Hematopoietic multipotent progenitor cell treated with erythropoietin and hydrocortisone succinate and interleukin-3 and kit ligand, for 17 days (in vitro differentiated cells): Measurements from ENCODE around the gene PSMC3.

Source experiments
- DNase-seq: peaks from one replicate; pipeline ENCODE4 v3.0.0-alpha.2; 2015; ENCODE audit warnings: low spot score

The PSMC3 gene

DNA sequence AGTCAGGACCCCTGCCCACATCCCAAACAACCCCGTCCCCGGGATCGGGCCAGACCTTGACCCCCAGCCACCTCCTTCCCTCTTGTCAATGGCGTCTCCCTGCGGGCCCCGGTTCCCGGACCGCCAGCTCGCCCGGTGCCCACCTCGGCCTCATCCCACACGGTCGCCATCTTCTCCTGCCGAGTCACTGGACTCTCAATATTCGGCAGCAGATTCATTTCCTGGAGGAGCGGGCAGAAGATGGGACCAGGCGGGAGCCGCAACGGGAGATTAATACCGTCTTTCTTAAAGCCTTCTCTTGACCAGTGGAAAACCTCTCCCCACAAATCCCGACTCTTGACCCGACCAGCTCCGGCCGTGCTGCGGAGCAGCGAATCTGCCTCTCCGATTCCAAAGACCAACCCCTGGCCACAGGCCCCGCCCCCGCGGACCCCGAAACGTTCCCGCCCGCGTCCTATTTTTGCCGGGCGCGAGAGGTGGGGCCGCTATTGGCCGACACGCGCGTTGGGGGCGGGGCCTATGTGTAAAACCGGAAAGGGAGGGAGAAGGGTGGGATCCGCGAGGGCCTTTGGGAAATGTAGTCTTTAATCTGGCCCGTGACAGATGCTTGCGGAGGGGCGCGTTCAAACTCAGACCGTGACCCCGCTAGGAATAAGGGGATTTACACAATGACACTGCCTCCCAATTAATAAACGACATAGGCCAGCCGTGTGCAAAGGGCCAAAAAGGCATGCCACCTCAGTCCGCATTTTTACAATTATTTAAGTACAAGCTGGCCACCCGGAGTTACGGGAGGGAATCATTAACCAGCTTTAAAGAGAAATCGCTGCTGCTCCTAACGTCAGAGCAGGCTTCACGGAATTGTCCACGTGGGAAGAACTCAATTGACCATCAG, at the start of gene PSMC3:
Gene PSMC3 (minus strand): TSS at position 378 of the 895 bp plus-strand sequence. CDS start 160 bp downstream, at position 218.
- DNase-seq = peak; percentile 96

DNA sequence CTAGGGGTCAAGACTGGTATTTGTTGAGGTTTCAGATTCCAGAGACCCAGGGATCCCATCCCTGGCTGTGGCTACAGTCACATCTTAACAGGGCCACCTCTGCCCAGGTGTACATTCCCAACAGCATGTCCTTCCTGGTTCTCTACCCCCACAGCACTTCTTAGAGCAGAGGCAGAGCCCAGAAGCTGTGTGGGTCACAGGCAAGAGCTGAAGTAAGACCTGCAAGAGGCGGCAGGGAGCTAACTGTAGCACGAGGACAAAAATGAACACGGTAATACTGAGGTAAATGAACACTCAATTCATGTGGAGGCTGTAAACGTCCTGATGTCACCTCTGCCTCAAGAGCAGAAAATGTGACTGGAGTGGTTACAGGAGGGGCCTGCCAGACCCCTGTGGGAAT, 44.4 kb upstream of the PSMC3 start:
- DNase-seq = no peak

DNA sequence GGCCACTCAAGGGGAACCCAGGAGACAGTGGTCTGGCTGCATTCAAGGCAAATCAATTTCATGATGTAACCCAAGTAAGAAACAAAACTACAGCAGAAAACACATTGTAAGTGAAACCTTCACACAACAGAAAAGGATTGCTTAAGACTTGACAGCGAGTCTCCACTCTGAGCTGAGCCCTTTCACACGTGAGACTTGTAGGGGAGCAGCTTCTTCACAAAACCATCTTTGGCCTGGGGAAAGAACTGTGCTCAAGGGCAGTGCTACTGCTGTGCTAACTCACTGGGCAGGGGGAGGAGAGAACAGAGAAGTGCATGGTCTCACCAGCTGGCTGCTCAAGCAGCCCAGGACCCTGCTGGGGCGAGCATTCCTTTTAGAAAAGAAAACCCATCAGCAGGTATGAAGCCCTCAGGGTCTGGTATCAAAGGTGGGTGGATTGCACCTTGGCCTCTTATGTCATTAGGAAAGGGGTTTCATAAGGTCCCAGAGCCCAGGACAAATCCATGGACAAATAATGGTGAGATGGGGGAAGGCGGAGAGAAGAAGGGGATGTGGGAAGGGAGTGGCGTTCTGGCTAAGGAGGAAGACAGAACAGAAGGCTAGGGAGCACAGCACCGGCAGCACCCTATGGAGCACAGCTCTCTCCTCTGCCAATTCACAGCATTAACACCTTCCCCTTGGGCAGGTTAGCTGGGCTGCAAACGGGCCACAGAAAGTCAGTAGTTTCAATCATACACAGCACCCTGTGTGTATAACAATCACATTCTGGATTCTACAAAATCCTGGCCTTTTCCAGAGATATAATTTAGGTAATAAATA, 43.3 kb upstream of the PSMC3 start:
- no peak for DNase-seq

DNA sequence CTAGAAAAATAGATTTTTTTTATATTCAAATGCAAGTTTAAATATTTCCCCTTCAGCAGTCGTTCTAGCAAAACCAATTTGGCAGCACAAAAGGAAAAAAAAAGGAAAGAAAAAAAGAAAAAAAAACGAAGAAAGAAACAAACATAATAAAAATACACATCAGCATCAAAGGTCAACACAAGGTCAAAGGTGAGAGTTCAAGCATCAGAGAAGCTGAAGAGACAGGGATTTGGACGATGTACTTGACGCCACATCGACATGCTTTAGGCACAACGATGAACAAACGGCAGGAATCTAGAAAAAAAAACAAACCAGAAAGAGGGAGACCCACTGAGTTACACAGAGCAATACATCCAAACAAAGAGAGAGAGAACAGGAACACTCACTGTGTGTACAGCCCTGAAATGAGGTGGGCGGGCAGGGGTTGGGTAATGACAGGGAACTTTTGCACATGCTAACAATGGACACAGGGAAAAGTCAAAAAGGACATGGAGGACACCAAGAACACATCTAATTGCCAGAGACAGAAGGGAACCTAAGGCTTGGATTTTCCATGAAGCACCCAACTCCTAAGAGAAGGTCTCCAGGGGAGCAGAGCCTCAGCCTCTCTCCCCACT, 42.5 kb upstream of the PSMC3 start:
- no peak for DNase-seq

DNA sequence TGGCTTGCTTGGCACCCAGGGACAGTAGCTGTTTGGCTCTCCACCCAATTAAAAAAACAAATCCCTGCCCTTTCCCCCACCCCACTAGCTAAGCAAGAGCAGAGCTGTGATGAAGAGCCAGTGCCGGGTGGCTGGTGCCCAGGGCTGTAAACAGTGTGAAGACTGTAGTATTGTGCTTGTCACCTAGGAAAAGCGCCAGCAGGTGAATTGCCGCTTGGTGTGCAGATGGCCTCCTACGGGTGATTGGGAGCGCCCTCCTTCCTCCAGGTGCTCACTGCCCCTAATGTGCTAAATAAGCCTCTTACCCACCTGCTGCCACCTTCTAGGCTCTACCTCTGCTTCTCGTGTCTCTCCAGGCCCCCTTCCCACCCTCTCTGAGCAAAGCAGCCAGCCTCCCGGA, 41.1 kb upstream of the PSMC3 start:
- DNase-seq = no peak

DNA sequence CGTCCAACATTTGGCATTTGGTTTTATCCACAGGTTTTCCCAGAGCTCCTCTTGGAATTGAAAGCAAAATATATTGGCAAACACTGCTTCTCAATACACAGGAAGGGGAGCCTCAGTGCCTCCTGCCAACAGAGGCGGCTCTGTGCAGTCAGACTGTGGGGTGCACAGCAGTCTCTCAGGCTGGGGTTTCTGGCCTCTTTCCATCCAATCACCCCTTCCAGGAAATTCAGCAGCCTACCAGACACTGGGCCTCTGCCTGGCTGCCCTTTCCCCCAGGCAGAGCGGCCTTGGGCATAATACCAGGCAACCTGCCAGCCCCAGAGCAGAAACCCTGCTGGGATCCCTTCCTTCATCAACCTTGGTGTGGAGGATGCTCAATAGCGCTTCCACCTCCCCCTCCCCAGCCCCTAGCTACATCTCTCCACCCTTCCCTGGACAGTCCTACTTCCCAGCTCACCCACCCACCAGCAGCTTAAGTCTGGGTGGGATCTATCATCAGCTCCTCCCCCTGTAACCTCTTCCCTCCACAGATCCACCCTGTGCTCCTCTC, 40.5 kb upstream of the PSMC3 start:
- DNase-seq = no peak

DNA sequence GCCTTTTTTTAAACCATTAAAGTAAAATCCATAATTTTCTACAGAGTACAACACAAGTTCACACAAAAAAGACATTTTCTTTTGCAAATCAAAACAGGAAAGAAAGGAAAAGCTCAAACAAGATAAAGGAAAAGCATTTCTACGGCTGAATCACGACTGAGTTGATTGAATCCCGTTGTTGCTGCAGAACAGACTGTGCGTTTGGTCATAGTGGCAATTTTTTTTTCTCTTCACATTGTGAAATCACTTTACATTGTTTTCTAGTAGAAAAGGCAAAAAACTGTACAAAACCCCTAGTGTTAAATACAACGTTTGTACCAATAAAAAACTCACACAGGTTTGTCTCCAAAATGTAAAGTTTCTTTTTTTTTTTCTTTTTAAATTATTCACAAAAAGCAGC, 40.0 kb upstream of the PSMC3 start:
- DNase-seq = no peak

DNA sequence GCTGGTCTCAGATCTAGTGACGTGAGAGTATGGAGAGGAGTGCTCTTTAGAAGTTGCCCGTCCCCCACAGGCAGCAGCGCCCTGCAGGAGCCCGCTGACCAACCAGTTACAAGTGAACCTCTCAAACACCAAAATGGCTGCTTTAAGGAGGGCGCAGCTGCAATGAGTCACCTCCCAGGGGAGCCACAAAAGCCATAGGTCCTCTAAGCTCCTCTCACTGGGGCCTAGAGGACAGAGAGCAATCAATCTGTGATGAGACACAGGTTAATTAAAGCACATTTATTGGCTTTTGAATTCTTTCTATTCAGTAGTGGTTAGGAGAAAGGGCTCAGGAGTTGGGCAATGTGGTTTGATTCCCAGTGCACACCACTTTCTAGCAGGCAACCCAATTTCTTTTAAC, 38.2 kb upstream of the PSMC3 start:
- no peak for DNase-seq

DNA sequence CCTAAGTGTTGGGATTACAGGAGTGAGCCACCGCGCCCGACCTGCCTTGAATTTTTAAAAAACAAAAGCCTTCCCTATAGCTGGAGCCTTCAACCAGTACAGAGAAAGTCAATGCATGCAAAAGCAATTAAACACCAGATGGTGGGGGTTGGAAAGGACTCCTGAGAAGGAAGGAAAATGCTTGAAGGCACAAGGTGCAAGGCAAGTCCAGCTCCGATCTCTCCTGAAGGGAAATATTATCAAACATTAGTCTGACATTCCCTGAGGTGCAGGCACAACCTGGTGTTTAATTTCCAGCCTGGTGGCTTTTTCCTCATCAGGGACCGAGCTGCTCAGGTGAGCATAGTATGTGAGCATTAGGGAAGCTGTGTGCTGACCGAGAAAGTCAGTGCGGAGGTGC, 35.6 kb upstream of the PSMC3 start:
- no peak for DNase-seq

DNA sequence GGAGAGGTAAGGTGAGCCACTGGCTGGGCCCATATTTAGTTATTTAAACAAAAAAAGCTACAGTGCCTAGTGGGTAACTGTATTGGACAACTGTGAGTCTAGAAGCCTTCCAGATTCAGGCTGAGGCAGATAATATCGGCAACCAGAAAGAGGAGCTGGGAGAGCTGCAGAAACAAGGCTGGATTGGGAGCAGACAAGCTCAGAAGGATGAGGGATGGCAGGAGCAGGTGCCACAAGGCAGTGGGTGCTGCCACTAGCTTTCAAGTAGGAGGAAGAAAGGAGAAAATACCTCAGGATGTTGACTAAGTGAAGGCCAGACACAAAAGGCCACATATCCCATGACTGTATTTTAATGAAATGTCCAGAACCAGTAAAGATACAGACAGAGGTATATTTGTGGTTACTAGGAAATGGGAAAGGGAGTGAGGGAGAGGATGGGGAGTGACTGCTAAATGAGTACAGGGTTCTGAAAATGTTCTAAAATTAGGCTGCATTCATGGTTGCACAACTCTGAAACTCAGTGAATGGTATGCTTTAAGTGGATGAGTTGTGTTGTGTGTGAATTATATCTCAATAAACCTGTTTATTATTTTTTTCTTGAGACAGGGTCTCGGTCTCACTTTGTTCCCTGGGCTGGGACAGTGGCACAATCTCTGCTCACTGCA, 34.5 kb upstream of the PSMC3 start:
- no peak for DNase-seq

DNA sequence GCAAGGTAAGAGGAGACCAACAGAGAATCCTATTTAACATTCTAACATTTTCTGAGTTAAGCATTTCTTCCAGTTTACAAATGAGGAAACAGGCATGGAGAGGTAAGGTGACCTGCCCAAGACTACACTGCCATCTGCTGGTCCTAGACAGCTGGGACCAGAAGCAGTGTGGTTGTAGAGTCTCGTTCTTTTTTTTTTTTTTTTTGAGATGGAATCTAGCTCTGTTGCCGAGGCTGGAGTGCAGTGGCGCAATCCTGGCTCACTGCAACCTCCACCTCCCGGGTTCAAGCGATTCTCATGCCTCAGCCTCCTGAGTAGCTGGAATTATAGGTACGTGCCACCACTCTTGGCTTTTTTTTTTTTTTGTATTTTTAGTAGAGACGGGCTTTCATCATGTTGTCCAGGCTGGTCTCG, 28.0 kb upstream of the PSMC3 start:
- peak; percentile 68 for DNase-seq

DNA sequence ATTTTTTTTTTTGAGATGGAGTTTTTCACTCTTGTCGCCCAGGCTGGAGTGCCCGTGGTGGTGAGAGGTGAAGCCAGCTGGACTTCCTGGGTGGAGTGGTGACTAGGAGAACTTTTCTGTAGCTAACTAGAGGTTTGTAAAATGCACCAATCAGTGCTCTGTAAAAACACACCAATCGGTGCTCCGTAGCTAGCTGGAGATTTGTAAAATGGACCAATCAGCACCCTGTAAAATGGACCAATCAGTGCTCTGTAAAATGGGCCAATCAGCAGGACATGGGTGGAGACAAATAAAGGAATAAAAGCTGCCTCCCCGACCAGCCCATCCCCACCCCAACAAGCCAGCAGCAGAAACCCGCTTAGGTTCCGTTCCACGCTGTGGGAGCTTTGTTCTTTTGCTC, 27.1 kb upstream of the PSMC3 start:
- no peak for DNase-seq

DNA sequence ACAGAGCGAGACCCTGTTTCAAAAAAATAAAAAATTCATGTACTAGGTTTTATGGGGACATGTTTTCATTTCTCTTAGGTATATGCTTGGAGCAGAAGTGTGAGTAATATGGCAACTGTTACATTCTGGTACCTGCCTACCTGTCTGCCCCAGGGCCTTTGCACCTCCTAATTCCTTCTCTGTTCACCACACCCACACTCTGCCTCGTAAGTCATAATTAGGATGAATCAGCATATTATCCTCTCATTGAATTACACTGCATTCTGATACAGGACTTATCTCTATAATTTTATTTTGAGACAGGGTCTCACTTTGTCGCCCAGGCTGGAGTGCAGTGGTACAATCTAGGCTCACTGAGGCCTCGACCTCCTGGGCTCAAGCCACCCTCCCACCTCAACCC, 25.8 kb upstream of the PSMC3 start:
- DNase-seq = no peak

DNA sequence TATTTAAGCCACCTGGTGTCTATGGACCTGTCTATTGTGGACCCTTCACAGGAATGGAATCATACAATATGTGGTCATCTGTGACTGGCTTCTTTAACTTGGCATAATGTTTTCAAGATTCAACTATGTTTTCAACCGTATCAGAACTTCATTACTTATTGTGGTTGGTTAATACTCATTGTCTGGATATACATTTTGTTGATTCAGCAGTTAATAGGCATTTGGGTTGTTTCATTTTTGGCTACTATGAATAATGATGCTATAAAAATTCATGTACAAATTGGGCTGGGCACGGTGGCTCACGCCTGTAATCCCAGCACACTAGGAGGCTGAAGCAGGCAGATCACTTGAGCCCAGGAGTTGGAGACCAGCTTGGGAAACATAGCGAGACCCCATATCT, 25.2 kb upstream of the PSMC3 start:
- DNase-seq = no peak

DNA sequence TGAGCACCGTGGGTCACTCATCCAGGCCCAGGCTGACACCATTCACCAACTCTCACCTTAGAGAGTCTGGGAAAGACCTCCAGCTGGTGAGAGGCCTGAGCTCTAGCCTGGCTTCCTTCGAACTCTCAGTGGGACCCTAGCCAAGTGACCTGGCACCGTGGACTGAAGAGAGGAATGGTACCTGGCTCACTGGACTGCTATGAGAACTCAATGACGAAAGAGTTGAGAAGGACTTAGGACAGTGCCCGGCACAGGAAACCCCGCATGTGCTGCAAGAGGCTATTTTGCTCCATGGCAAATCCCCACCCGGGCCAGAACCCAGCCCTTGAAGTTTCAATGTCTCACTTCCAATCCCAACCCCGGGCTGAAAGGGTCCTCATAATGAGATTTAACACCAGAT, 23.3 kb upstream of the PSMC3 start:
- DNase-seq = no peak

DNA sequence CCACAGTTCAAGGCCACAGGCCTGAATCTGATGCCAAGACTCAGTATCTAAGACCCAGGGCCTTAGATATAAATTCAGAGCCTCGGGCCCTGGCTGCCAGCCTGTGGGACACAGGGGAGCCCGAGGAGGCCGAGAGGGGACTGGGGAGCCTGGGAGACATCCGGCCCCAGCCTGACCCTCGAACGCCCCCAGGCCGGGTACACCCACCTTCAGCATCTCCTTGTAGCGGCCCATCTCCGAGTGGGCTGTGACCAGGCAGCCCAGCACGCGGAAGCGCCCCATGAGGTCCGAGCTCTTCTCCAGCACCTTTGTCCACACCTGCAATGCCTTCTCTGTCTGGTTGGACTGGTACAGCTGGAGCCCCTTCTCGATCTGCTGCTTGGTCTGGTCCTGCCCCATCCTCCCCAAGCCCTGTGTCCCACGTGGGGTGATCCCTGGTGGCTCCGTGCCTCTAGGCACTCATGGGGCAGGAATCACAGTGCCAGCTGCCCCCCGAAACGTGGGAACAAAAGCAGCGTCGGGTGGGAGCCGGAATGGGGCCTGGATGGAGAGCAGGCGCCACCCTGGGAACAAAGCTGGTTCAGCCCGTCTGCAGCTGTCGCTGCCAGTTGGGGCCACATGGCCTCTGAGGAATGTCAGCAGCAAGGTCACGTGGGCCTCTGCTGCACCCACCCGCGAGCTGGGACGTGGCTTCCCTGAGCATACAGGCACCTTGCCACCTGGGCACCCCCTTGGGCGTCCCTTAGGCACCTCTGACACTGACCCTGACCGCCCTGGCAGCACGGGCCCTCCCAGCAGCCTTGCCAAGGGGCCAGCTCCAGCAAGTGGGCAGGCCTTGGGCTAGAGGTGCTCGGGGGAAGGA, 22.6 kb upstream of the PSMC3 start, which contains the start of gene RAPSN:
Gene RAPSN (minus strand): TSS at position 571 of the 862 bp plus-strand sequence. CDS start 172 bp downstream, at position 399.
- no peak for DNase-seq

DNA sequence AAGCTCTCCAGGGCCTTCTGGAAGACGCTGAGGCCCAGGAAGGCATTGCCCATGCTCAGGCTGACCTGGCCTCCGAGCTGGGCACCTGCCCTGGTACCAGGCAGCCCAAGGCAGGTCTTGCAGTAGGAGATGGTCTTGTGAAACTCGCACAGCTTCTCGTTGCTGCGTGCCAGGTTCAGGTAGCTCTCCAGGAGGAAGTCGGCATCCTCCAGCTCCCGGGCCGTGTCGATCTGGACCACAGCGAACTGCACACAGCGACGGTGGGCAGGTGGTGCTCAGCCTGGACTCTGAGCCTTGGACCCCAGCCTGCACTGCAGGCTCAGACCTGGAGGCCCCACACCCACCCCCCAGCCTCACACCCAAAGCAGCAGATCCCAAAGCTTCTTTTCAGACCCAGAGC, 21.7 kb upstream of the PSMC3 start:
- no peak for DNase-seq

DNA sequence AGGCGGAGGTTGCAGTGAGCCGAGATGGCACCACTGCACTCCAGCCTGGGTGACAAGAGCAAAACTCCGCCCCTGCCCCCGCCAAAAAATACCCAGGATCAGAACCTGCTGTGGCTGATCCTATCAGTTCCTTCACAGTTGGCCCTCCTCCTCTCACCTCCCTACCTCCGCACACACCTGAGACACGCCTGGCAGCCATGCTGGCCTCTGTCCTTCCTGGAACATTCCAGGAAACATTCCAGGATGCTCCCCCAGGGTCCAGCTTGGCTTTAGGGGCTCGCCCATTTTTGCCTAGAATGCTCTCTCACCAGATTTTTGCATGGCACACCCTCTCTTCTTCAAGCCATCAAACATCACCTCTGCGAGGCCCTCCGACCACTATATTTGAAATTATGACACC, 20.6 kb upstream of the PSMC3 start:
- no peak for DNase-seq

DNA sequence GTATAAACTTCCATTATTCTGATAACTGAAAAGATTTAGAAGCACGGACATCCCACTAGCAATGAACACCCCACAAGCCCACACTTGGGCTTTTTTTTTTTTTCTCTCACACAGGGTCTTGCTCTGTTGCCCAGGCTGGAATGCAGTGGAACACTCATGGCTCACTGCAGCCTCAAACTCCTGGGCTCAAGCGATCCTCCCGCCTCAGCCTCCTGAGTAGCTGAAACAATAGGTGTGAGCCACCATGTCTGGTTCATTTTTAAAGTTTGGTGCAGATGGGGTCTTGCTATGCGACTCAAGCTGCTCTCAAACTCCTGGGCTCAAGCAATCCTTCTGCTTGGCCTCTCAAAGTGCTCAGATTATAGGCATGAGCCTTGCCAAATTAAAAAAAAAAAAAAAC, 19.6 kb upstream of the PSMC3 start:
- DNase-seq = no peak

DNA sequence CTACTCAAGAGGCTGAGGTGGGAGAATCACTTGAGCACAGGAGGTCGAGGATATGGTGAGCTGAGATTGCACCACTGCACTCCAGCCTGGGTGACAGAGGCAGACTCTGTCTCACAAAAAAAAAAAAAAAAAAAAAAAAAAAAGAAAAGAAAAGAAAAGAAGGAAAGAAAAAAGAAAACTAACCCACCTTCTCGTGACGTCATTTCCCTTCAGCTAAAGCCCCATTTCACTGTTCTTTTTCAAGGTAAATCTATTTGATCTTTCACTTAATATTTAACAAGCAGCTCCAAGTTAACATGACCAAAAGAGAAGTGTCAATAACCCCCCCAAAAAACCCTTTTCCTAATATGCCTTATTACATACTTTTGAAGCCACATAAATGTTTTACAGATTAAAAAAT, 17.6 kb upstream of the PSMC3 start:
- no peak for DNase-seq
